T1000 (cell line): ENCODE results near the gene TSPO.

Source experiments
- DNase-seq: peaks from one replicate; lab custom pipeline; 2025; ENCODE audit warnings: mixed read lengths; lab: John Stamatoyannopoulos, UW

TSPO gene

DNA sequence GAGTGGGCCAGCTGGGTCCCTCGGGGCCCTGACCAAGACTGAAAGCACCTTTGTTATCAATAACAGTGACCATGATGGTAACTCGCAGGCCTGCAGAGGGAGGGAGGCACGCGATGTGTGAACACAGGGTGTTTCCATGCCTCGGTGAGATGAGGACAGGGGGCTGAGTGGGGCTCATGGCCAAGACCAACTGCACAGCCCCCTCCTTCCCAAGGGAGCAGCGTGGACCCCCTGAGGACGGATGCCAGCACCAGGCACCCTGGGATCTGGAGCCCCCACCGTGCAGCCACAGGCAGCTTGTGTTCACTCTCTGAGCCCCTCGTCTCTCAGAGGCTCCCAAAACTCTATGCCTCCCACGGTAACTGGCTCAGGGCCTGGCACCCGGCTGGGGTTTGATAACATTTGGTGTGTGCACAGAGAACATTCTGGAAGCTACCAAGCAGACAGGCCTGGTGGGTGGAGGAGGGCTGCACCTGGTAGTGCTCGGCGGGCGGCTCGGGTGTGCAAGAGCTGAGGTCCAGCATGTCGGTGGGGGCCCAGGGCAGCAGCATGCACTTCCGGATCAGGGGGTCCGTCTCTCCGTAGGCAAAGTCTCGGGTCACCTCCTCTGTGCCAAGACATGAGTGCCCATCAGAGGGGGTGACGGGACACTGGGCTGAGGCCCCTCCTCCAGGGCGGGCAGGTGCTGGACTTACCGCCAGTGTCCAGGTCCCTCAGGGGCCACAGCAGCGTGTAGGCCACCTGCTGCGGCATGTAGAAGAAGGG lies 28.0 kb downstream of the TSPO start:
- DNase-seq = no peak

DNA sequence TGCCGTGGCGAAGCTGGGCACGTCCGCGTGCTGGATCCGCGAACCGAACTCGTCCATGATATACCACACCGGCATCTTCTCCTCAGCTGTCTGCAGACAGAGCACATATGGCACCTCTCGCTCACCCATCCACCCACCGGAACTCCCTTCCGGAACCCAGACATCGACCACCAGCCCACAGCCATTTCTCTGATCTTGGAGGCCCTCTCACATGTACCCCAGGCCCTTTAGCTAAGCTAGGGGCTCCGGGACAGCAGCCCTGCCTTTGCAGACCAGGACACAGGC lies 28.5 kb downstream of the TSPO start:
- no peak for DNase-seq

DNA sequence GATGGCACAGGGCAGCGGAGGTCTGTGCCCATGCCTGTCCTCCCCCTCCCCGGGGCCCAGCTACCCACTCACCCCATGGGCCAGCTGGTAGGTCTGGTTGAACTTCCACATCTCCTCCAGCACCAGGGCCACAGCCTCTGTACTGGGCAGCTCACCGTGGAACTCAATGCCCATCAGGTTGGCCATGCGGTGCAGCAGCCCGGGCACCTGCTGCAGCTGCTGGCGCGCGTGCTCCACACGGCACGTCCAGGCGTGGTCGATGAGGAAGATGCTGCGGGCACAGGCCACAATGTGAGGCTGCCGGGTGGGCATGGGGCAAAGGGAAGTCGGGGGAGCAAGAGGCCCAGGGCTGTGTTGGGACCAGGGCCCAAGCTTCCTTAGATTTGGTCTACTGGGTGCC lies 29.3 kb downstream of the TSPO start:
- DNase-seq = no peak

DNA sequence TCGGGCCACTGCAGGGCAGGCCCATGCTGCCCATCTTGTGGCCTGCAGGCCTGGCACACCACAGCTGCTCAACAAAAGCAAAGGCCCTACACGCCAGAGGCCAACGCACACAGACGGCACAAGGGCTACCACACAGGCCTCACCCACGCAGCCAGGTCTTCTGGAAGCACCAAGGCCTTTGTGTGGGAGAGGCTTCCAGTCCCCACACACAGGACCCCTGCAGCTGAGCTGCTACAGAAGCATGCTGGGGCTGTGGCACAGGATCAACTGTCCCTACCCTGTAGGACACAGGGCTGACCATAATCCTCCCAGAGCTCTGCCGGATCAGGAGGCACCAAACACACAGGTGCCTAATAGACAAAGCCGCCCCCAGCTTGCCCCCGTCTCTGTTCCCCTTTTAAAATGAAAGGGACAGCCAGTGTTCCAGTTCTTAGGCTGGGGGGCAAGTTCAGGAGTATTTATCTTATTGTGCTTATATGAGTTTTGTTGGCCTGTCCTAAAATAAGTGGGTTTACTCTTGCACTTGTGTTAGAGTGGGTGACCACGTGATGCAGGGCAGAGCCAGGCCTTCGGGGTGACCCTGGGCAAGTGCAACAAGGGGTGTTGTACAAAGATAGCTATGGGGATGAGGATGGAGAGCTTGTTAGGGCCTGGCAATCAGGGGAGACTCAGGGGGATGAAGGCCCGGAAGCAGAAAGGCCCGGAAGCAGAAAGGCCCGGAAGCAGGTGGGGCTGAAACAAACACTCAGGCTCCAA lies 30.1 kb downstream of the TSPO start:
- DNase-seq = no peak

DNA sequence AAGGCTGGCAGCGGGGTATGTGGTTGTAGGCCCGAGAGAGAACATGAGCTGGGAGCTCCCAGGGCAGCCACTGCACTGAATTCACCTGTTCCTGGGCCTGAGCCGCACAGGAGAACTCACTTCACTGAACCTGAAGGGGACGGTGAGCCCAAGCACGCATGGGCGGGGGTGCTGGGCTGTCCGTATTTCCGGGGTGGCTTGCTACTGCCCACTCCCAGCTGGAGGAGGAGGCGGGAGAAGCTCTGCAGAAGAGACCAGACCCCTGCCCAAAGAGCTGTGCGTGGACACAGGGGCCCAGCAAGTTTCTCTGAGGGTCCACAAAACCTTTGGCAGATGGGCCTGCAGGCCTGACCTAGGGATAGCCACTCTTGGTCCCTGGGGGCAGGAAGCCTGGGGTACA lies 30.8 kb downstream of the TSPO start:
- DNase-seq = no peak

DNA sequence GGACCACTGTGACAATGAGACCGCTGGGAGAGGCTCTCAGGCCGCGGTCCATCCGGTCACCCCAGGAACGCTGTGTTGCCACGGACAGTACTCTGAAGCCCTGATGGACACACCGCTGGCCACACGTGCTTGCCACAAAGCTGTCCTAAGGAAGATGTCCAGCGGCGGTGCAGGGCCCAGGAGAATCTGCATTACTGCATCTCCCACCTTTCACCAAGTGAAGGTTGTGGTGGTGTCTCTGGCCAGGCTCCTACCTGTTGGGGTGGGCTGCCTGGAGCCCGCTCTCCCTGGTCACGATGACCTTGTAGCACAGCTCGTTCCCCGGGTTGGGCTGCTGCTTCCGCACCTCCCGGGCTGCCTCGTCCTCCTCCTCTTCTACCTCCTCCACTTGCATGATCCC lies 31.4 kb downstream of the TSPO start:
- no peak for DNase-seq

DNA sequence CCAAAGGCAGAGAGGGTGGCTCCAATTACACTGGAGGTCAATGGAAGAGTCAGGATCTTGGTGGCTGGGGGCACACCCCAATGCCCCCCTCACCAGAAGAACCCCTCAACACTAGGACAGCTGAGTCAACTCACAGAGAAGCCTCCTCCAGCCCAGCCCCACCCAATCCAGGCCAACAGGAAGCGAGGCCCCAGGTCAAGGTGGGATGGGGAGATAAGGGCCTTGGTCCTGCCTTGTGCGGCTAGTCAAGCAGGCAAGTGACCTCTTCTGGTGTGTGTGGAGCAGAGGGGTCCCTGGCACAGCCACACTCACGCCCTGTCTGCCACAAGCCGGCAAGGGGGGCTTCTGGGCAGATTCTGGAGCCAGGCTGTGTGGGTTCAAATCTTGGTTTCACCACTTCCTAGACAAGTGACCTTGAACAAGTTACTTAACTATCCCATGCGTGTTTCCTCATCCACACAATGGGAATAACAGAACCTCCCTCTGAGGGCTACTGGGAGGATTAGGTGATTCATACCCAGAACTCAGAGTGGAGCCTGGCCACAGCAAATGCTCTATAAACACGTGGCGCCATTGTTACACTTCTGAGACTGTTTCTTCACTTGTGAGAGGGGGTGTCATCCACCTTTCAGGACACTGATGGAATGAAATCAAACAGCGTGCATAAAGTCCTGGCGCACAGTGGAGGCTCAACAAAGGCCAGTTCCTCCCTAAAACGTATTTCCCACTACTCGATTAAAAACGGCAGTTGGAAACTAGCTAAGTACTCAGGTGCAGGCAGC lies 32.3 kb downstream of the TSPO start:
- DNase-seq = no peak

DNA sequence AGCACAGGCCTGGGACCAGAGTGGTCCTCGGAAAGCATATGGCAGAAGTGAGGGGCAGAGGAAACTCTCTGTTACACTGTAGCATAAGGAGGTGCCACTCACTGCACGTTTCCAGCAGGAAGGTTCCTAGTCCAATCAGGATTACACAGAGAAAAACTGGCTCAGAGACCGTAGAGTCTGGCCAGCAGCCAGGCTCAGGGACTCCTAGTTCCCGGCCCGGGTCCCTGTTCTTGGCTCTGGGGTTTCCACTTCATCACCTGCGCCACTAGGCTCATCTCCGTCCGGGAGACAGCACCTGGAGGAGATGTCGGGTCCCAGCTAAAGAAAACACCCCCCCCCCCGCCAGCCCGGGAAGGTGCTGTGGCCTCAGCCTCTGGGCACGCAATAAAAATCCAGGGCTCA lies 34.5 kb downstream of the TSPO start:
- DNase-seq = no peak

DNA sequence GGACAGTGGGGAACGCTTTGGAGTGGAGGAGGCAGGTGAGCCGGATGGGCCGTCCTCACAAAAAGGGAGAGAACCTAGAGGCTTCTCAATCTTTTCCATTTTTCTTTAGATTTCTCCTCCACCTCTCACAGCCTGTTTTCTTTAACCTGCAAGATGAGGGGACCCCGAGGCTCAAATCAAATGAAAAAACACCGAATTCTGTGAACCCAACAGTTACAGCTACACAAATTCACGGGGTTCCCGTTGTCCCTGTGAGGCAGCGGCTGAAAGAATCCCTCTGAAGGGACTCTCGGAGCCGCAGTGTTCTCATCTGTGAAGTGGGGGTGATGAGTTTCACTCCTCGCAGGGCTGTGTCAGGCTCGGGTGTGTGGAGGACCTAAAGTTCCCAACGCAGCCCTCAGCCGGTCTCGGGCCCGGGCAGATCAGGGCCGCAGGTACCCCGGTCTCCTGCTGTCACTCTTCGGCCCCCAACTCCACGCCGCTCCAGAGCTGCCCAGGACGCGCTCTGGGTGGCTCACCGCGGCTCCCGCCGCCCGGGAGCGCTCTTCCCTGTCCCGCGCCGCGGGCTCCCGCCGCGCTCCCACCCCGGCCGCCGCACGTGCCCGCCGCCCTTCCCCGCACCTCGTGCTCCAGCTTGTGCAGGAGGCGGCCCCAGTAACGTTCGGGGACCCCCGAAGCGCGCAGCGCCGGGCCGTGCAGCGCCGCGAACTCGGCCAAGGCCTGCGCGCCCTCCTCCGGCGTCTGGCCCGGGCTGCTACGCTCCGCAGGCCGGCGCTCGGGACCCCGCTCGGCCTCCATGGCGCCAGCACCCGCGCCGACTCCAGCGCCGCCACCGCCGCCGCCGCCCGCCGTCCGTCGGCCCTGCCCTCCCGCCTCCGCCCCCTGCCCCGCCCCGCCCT lies 35.2 kb downstream of the TSPO start, which contains the start of gene TTLL12:
TSS of gene TTLL12 (minus strand) at position 863 of the 899 bp plus-strand sequence. CDS start at position 798, 65 bp downstream.
- DNase-seq = peak; percentile 9

DNA sequence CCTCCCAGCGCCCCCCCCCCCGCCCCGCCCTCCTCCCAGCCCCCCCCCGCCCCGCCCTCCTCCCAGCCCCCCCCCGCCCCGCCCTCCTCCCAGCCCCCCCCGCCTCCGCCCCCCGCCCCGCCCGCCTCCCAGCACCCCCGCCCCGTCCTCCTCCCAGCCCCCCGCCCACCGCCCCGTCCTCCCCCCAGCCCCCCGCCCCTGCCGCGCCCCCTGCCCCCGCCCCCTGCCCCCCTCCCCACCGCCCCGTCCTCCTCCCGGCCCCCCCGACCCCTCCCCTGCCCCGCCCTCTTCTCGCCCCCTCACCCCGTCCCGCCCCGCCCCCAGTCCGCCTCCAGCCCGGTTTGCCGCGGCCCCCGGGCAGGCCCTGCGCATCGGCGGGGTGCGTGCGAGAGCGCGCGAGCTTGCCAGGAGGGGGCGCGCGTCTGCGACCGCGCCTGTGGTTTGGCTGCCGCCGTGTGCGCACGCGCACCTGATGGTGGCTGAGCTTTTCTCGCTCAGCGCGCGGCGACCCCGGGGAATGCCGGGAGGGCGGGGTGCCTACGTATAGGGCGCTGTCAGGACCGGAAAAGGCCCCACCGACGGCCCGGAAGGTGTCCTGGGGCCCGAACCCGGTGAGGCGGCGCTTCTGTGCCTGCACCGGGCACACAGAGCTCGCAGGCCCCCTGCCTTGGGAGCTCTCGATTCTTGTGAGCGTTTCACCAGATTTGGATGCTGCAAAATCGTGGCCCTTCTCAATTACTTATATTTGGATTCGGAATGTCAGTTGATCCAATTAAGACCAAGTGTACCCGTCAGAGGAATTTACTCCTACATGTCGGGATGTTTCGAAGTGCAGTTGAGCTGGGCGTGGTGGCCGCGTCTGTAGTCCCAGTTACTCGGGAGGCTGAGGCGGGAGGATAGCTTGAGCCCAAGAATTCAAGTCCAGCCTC lies 36.1 kb downstream of the TSPO start:
- DNase-seq = peak; percentile 94

DNA sequence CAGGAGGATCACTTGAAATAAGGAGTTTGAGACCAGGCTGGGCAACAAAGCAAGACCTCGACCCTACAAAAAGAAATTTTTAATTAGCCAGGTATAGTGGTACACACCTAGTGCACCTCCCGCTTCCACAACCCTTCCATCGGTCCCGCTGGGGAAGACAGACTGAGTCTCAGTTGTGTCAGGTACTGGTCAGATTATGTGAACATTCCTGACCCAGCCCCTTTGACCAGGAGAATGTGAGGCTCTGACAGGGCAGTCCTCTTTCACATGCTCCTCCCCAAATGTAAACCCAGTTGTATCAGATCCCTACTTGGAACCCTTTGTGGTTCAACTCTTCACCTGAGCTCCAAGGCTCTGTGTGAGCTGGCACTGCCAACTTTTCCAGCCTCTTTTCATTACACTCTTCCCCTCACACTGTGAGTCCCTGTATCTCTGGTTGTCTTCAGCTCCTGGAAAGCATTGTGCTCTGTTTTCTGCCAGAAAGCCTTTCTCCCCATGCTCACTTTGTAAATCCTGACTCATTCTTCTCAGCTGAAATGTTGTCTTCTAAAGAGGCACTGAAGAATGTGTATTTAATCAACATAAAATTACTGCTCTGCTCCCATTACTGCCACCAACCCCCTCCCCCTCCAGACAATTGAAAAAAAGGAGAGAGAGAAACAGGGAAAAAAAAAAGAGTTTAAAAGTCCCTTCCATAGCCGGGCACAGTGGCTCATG lies 37.6 kb downstream of the TSPO start:
- DNase-seq = no peak

DNA sequence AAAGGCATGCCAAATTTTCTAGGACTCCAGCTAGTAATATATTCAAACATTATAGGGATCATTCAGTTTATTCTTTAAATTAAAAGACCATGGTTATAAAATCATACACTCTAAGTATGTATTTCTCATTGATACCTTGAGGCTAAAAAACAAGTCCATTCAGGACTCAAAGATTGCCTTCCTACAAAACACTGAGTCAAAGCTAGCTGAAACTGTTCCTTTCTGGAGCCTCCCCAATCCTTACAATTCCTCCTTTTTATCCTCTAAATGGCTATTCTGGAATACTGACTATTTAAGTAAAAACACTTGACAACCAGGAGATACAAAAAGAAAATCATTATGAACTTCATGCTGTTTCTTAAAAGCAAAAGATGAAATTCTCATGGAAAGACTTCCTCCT lies 40.5 kb downstream of the TSPO start:
- no peak for DNase-seq

DNA sequence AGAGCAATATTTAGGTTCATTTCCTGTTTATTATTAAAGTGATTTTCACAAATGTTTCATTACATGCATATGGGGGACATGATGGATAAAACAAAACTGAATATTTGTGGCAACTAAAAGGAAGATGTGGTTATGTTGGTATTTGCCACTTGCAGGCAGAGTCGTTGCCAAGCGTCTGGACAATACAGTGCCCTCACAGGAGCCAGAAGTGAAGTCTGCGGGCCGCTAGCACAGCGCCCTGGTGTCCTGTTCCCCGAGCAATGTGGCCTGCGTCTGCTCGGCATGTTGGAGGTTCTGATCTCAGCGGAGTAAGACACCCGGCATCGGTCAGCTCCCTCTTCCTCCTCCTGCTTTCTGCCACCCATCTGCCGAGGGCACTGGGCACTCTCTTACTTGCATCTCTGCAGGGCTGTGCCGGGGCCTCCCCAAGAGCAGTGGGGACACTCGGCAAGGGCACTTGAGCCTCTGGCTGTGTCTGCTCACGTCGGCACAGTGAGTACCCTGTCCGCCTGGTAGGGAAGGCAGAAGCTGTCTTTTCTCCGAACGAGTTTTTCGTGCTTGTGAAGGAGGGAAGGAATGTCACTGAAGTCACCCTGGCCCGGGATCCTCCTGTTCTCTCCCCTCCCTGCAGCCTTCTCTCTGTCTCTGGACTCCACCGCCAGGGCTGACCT lies 46.0 kb downstream of the TSPO start:
- no peak for DNase-seq

DNA sequence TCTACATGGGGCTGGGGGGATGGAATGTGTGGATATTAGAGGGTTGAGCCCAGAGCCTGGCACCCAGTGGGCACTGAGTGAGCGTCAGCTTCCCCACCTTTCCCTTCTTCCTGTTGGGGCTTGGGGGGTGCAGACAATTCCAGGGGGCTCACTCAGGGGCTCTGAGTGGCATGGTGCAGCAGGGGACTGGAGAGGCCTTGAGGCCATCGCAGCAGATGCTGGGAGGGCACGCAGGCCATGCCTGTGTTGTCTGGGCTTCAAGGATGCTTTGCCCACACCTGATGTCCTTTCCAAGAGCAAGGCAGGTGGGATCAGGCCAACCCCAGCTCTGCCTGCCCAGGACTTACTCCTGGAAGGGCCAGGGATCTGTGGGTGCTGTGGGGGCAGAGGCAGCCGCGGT lies 46.8 kb downstream of the TSPO start:
- DNase-seq = no peak

DNA sequence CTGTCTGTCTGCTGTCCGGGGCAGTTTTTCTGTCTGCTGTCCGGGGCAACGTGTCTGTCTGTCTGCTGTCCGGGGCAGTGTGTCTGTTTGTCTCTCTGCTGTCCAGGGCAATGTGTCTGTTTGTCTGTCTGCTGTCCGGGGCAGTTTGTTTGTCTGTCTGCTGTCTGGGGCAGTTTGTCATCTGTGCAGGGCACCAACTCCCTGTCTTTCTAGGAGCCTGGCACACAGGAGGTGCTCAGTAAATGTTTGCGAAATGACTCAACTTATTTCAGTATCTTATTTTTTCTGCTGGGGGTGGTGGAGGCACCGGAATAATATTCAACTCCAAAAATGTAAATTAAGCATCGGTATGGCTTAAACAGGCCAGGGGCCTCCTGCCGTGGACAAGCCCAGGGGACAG lies 47.6 kb downstream of the TSPO start:
- DNase-seq = no peak

DNA sequence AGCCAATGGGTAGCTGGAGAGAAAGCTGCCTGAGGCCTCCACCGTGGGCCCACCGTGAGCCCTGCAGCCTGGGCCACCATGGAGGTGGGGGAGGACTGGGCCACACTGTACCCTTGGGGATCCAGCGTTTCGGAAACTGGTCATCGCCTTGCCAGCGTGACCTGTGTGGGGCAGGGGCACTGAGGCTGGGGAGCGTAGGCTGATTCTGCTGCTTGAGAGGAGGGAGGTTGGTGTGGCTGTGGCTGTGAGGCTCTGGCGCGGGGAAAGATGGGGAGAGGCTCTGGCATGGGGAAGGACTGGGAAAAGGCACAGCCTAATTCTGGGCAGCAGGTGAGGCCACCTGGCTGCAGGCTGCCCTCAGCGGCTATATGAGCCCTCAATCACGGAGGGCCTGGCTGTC lies 48.2 kb downstream of the TSPO start:
- no peak for DNase-seq

DNA sequence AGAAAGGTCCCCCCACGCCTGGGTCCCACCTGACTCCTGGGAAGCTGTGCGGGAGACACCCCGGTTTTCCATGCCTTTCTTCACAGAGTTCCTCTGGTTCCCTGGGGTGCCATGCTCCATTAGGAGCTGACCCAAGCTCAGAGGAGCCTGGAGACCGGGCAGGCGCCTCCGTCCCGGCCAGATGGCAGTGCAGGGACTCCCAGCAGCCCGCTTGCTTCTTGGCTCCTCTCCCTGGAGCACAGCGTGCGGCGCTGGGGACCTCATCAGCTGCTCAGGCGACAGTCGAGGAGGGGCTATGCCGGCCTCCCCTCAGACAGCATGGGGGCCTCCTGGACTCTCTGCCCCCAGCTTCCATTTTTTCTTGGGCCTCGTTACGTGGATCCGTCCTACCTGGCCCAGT lies 48.7 kb downstream of the TSPO start:
- no peak for DNase-seq

DNA sequence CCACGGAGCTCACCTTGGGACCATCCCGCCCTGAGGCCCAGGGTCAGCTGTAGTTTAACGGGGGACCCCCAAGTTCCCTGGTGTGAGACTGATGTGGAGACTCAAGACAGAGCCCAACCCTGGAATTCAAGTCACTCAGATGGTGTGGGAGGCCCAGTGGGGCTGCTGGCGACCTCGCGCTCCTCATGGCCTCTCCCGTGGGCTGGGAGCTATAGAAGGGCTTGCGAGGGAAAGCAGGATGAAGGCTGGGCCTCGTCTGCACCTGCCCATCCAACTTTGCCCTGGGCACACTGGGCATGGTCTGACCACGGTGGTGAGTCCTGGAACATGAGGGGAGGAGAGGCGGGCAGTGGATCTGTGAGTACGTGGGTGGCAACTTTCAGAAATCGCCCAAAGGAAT lies 49.2 kb downstream of the TSPO start:
- DNase-seq = no peak

DNA sequence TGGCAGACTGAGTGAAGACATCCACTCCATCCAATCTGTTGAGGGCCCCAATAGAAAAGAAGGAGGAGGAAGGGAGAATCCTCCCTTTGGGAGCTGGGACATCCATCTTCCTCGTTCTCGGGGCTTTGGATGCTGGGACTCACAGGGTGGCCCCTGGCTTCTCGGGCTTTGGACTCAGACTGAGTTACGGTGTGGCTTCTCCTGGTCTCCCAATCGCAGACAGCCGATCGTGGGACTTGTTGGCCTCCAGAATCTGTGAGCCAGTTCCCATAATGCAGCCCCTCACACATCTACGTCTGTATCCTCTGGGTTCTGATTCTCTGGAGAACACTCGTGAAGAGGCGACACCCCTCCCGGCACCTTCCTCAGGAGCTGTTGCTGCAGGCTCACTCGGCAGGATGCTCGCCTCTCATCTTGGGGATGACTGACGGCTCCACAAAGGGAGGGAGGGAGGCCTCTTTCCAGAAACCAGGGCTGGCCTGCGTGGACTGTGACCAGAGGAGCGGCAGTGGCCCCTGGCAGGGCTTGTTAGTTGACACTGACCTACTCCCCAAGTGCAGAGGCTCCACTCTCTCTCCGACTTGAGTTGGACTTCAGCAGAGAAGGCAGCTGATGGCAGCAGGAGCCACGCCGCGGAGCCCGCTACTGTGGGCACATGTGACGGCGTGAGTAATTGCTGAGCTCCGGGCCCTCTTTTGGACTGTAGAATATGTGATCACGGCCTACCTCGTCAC lies 50.3 kb downstream of the TSPO start:
- no peak for DNase-seq
